Measurements from ENCODE around the gene CYLD. TPM values are rescaled to one million over a fixed set of nuclear protein-coding genes. Genes with fewer than 3 reads are reported as not detected.

Gene CYLD
- total RNA-seq, 2 experiments from 2014 or later = 360 to 373 TPM

- intact Hi-C loops (cut with DNase I, micrococcal nuclease) = no loop called here
- no peak overlapping the region for H3K4me3 ChIP-seq (ENCODE audit: low read length)
- DNase-seq = no peak
- CTCF ChIA-PET = interaction anchor here (1.6 kb wide), 1 partner anchor 8 kb away, joined by 7 read pairs; no protein-coding TSS in a partner anchor
- H3K9me3 Mint-ChIP-seq = no peaks in the 10 kb centered on the region
- H3K36me3 ChIP-seq (ENCODE audit: insufficient read depth, low read length) = no peaks in the 10 kb centered on the region
- no peak overlapping the region for H3K27ac ChIP-seq (ENCODE audit: low read depth in 1 of 2, low read length in 2 of 2)
- ATAC-seq (ENCODE audit: poor library complexity) = no peak
- H3K27me3 ChIP-seq (ENCODE audit: control insufficient read depth in 1 of 2, insufficient read depth in 2 of 2, low read length in 2 of 2) = no peaks in the 10 kb centered on the region
- no peaks in the 10 kb centered on the region for H3K36me3 Mint-ChIP-seq (ENCODE audit: low read depth)
- H3K4me1 Mint-ChIP-seq (ENCODE audit: low read depth) = no peaks in the 10 kb centered on the region
- no peaks in the 10 kb centered on the region for H3K27me3 Mint-ChIP-seq
- POLR2A ChIA-PET = no interaction called here
- H3K4me3 Mint-ChIP-seq = no peak overlapping the region
- TF ChIP-seq, protein P1, sequence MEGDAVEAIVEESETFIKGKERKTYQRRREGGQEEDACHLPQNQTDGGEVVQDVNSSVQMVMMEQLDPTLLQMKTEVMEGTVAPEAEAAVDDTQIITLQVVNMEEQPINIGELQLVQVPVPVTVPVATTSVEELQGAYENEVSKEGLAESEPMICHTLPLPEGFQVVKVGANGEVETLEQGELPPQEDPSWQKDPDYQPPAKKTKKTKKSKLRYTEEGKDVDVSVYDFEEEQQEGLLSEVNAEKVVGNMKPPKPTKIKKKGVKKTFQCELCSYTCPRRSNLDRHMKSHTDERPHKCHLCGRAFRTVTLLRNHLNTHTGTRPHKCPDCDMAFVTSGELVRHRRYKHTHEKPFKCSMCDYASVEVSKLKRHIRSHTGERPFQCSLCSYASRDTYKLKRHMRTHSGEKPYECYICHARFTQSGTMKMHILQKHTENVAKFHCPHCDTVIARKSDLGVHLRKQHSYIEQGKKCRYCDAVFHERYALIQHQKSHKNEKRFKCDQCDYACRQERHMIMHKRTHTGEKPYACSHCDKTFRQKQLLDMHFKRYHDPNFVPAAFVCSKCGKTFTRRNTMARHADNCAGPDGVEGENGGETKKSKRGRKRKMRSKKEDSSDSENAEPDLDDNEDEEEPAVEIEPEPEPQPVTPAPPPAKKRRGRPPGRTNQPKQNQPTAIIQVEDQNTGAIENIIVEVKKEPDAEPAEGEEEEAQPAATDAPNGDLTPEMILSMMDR (IDR thresholded peaks at IDR 0.05) = no peak
- H3K27ac Mint-ChIP-seq = no peak overlapping the region
- H3K9me3 ChIP-seq (ENCODE audit: control insufficient read depth in 1 of 2, insufficient read depth in 1 of 2, low read length in 2 of 2) = no peaks in the 10 kb centered on the region
- no peaks in the 10 kb centered on the region for H3K4me1 ChIP-seq (ENCODE audit: insufficient read depth, low read length)
These were observed 72.2 kb downstream of the CYLD start for GRCh38 chr16:50814052-50814451.

- no peaks in the 10 kb centered on the region for H3K9me3 ChIP-seq (ENCODE audit: control insufficient read depth in 1 of 2, insufficient read depth in 1 of 2, low read length in 2 of 2)
- Mint-ChIP-seq H3K27me3 (no peaks in the 10 kb centered on the region), H3K27ac (no peak overlapping the region)
These were observed 72.7 kb downstream of the CYLD start for GRCh38 chr16:50814541-50814940.

GRCh38 chr16:50815382-50815781 lies 73.5 kb downstream of the CYLD start:
- intact Hi-C loops (cut with DNase I, micrococcal nuclease) = no loop called here
- H3K9me3 ChIP-seq (ENCODE audit: control insufficient read depth in 1 of 2, insufficient read depth in 1 of 2, low read length in 2 of 2) = no peaks in the 10 kb centered on the region
- Mint-ChIP-seq H3K27me3 (no peaks in the 10 kb centered on the region), H3K4me1 (ENCODE audit: low read depth) (no peaks in the 10 kb centered on the region), H3K27ac (no peak overlapping the region), H3K9me3 (no peaks in the 10 kb centered on the region), H3K36me3 (ENCODE audit: low read depth) (no peaks in the 10 kb centered on the region), H3K4me3 (no peak overlapping the region)
- no peak for ATAC-seq (ENCODE audit: poor library complexity)
- no peaks in the 10 kb centered on the region for H3K36me3 ChIP-seq (ENCODE audit: insufficient read depth, low read length)
- no peak overlapping the region for H3K4me3 ChIP-seq (ENCODE audit: low read length)
- CTCF ChIA-PET = interaction anchor here (1.6 kb wide), 1 partner anchor 9 kb away, joined by 7 read pairs; no protein-coding TSS in a partner anchor
- DNase-seq = no peak
- H3K27me3 ChIP-seq (ENCODE audit: control insufficient read depth in 1 of 2, insufficient read depth in 2 of 2, low read length in 2 of 2) = no peaks in the 10 kb centered on the region
- TF ChIP-seq, protein P1 (IDR thresholded peaks at IDR 0.05) = no peak
- no peaks in the 10 kb centered on the region for H3K4me1 ChIP-seq (ENCODE audit: insufficient read depth, low read length)
- POLR2A ChIA-PET = interaction anchor here (1.0 kb wide), 1 partner anchor 9 kb away, joined by 3 read pairs; no protein-coding TSS in a partner anchor
- H3K27ac ChIP-seq (ENCODE audit: low read depth in 1 of 2, low read length in 2 of 2) = no peak overlapping the region

More at GRCh38 chr16:50814541-50814940, 72.7 kb downstream of the CYLD start:
- H3K4me1 ChIP-seq (ENCODE audit: insufficient read depth, low read length) = no peaks in the 10 kb centered on the region
- no peak overlapping the region for H3K4me3 Mint-ChIP-seq
- POLR2A ChIA-PET = interaction anchor here (1.0 kb wide), 1 partner anchor 9 kb away, joined by 3 read pairs; no protein-coding TSS in a partner anchor
- TF ChIP-seq, protein P1 (IDR thresholded peaks at IDR 0.05) = no peak
- DNase-seq = no peak
- H3K4me1 Mint-ChIP-seq (ENCODE audit: low read depth) = no peaks in the 10 kb centered on the region
- no peaks in the 10 kb centered on the region for H3K9me3 Mint-ChIP-seq
- H3K27ac ChIP-seq (ENCODE audit: low read depth in 1 of 2, low read length in 2 of 2) = no peak overlapping the region
- no peak overlapping the region for H3K4me3 ChIP-seq (ENCODE audit: low read length)
- H3K36me3 Mint-ChIP-seq (ENCODE audit: low read depth) = no peaks in the 10 kb centered on the region
- intact Hi-C loops (cut with DNase I, micrococcal nuclease) = no loop called here
- H3K27me3 ChIP-seq (ENCODE audit: control insufficient read depth in 1 of 2, insufficient read depth in 2 of 2, low read length in 2 of 2) = no peaks in the 10 kb centered on the region
- H3K36me3 ChIP-seq (ENCODE audit: insufficient read depth, low read length) = no peaks in the 10 kb centered on the region
- CTCF ChIA-PET = interaction anchor here (1.6 kb wide), 1 partner anchor 8 kb away, joined by 7 read pairs; no protein-coding TSS in a partner anchor
- ATAC-seq (ENCODE audit: poor library complexity) = no peak

Measured in CD4-positive, alpha-beta T cell (primary cell).